Activated naive CD8-positive, alpha-beta T cell treated with anti-CD3 and anti-CD28 coated beads, Interleukin-2, amount 50 U/mL, for 24 hours (primary cell): ENCODE results near the gene ZBTB17.
"Not testable (repeated sequence)": the region's sequence is repeated elsewhere in the genome, so short reads cannot be mapped to it uniquely, and the experiment has no call there.

Experiments used
- ATAC-seq: fragments of 150-1000 bp; cut with Tn5 transposase; one replicate; pipeline ENCODE4 v1.10.0; 2021
- DNase-seq: peaks from one replicate; pipeline ENCODE4 v3.0.0; 2021
- H3K27ac Mint-ChIP-seq: one replicate; pipeline ENCODE4 v1.8.0; 2021; ENCODE audit warnings: mild to moderate bottlenecking, mixed read lengths
- H3K27me3 Mint-ChIP-seq: one replicate; pipeline ENCODE4 v1.8.0; 2021; ENCODE audit warnings: mixed read lengths
- H3K36me3 Mint-ChIP-seq: one replicate; pipeline ENCODE4 v1.8.0; 2021; ENCODE audit warnings: low read depth, mixed read lengths
- H3K4me1 Mint-ChIP-seq: one replicate; pipeline ENCODE4 v1.8.0; 2021; ENCODE audit warnings: mixed read lengths
- H3K4me3 Mint-ChIP-seq: one replicate; pipeline ENCODE4 v1.8.0; 2021; ENCODE audit warnings: mild to moderate bottlenecking, moderate library complexity, mixed read lengths
- H3K9me3 Mint-ChIP-seq: one replicate; pipeline ENCODE4 v1.8.0; 2021; ENCODE audit warnings: mixed read lengths

ZBTB17 gene

GRCh38 chr1:15975805-15976680 lies at the start of gene ZBTB17:
Gene ZBTB17 (minus strand): TSS chr1:15976101. CDS start chr1:15948495, 27,606 bp downstream.
- H3K36me3 Mint-ChIP-seq: peaks cover 27% of the 10 kb centered on the region
- H3K4me1 Mint-ChIP-seq: peaks cover 50% of the 10 kb centered on the region
- no peaks in the 10 kb centered on the region for H3K9me3 Mint-ChIP-seq
- no peaks in the 10 kb centered on the region for H3K27me3 Mint-ChIP-seq
- ATAC-seq (peak; percentile 87), DNase-seq (peak; percentile 98)
- H3K4me3 Mint-ChIP-seq: peak within 1 kb of the TSS; percentile 86
- peak within 1 kb of the TSS; percentile 93 for H3K27ac Mint-ChIP-seq

DNA sequence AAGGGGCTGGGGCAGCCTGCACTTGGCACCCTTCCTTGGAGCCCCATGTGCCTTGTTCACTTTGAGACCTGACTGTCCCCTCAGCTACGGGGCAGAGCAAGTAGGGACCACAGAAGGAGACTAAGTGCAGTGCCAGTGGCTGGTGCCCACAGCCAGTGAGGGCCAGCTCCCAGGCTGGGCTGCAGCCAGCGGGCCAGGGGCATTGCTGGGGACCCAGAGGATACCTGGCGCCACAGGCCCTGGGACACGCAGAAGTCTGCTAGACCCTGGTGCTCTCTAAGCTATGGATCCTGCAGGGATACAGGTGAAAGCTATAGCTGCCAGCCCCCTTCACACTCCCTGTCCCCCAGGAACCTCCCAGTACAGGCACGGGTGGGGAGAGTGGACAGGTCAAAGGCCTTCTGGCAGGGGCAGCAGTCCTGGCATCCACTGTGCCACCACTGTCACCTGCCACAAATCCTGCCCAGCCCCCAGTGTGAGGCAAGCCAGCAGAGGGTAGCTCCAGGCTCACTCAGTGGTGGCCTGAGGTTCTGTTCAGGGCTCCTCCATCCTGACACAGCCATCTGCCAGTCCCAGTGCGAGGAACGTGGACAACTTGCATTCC lies 47.3 kb upstream of the ZBTB17 start:
- Mint-ChIP-seq H3K36me3 (no peaks in the 10 kb centered on the region), H3K27me3 (peaks cover 16% of the 10 kb centered on the region), H3K4me3 (no peak overlapping the region), H3K9me3 (no peaks in the 10 kb centered on the region), H3K27ac (no peak overlapping the region), H3K4me1 (no peaks in the 10 kb centered on the region)
- no peak for DNase-seq
- ATAC-seq: no peak

DNA sequence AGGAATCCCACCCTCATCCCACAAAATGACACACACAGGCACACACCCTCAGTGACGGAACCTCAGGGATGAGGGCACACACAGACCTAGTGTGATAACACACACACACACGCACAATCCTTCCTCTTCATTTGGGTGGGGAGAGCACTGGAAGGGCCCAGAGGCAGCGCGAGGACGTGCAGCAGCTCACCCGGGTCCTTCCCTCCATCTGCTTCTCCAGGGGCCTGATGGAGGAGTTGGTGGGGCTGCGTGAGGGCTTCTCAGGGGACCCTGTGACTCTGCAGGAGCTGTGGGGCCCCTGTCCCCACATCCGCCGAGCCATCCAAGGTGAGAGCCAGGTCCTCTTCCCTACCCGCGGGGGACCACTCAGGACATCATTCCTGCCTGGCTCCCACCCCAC lies 46.5 kb upstream of the ZBTB17 start:
- H3K9me3 Mint-ChIP-seq: no peaks in the 10 kb centered on the region
- ATAC-seq (no peak), DNase-seq (no peak)
- H3K27me3 Mint-ChIP-seq: peaks cover 11% of the 10 kb centered on the region
- no peak overlapping the region for H3K27ac Mint-ChIP-seq
- no peaks in the 10 kb centered on the region for H3K36me3 Mint-ChIP-seq
- no peaks in the 10 kb centered on the region for H3K4me1 Mint-ChIP-seq
- no peak overlapping the region for H3K4me3 Mint-ChIP-seq

- no peak within 1 kb of the TSS for H3K27ac Mint-ChIP-seq
- H3K36me3 Mint-ChIP-seq: no peaks in the 10 kb centered on the region
- ATAC-seq (no peak), DNase-seq (no peak)
- H3K4me1 Mint-ChIP-seq: no peaks in the 10 kb centered on the region
- no peak within 1 kb of the TSS for H3K4me3 Mint-ChIP-seq
- H3K9me3 Mint-ChIP-seq: no peaks in the 10 kb centered on the region
- peaks cover 11% of the 10 kb centered on the region for H3K27me3 Mint-ChIP-seq
Measured at GRCh38 chr1:16021681-16022080, 45.8 kb upstream of the ZBTB17 start, which contains the start of gene CLCNKA. Gene CLCNKA (plus strand): TSS chr1:16022036. CDS start chr1:16022620, 584 bp downstream.

- H3K4me1 Mint-ChIP-seq: not testable (repeated sequence)
Measured at GRCh38 chr1:16020878-16021277, 45.0 kb upstream of the ZBTB17 start.

GRCh38 chr1:16020325-16020724 lies 44.4 kb upstream of the ZBTB17 start:
- Mint-ChIP-seq H3K27ac (no peak overlapping the region), H3K27me3 (peaks cover 8% of the 10 kb centered on the region), H3K9me3 (no peaks in the 10 kb centered on the region), H3K4me1 (no peaks in the 10 kb centered on the region), H3K4me3 (no peak overlapping the region), H3K36me3 (no peaks in the 10 kb centered on the region)
- no peak for ATAC-seq
- DNase-seq: no peak

More at GRCh38 chr1:16020878-16021277, 45.0 kb upstream of the ZBTB17 start:
- ATAC-seq, H3K36me3 Mint-ChIP-seq, DNase-seq, H3K27ac Mint-ChIP-seq, H3K4me3 Mint-ChIP-seq, H3K9me3 Mint-ChIP-seq: not testable (repeated sequence)
- H3K27me3 Mint-ChIP-seq: peaks cover 11% of the 10 kb centered on the region

GRCh38 chr1:16019644-16020277 lies 43.9 kb upstream of the ZBTB17 start:
- H3K27me3 Mint-ChIP-seq: peaks cover 6% of the 10 kb centered on the region
- H3K27ac Mint-ChIP-seq: no peak overlapping the region
- DNase-seq (no peak), ATAC-seq (no peak)
- no peaks in the 10 kb centered on the region for H3K36me3 Mint-ChIP-seq
- H3K4me1 Mint-ChIP-seq: peaks cover 3% of the 10 kb centered on the region
- H3K9me3 Mint-ChIP-seq: no peaks in the 10 kb centered on the region
- H3K4me3 Mint-ChIP-seq: no peak overlapping the region

GRCh38 chr1:16018749-16019643 lies 43.1 kb upstream of the ZBTB17 start:
- Mint-ChIP-seq H3K36me3 (no peaks in the 10 kb centered on the region), H3K4me1 (peaks cover 10% of the 10 kb centered on the region), H3K27me3 (peaks cover 10% of the 10 kb centered on the region), H3K27ac (no peak overlapping the region), H3K9me3 (no peaks in the 10 kb centered on the region), H3K4me3 (no peak overlapping the region)
- ATAC-seq (no peak), DNase-seq (no peak)

DNA sequence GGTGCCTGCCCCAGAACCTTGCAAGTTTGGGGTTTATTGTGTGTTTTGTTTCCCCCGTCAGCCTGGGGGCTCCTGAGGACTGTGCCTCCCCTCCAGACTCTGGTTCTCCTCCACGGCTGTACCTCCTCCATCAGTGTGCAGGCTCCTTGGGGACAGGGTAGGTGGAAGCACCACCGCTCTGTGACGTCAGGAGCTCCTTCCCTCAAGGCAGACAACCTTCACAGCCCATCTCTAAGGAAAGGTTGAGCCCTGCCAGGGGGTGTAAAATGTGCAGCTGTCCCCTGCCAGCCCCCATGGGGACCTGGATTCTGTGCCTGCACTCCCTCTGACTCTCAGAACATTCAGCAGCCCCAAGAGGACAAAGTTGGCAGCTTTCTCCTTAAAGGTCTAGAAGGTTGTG lies 42.4 kb upstream of the ZBTB17 start:
- no peak overlapping the region for H3K27ac Mint-ChIP-seq
- no peaks in the 10 kb centered on the region for H3K36me3 Mint-ChIP-seq
- H3K27me3 Mint-ChIP-seq: peaks cover 10% of the 10 kb centered on the region
- H3K9me3 Mint-ChIP-seq: no peaks in the 10 kb centered on the region
- DNase-seq (no peak), ATAC-seq (no peak)
- no peak overlapping the region for H3K4me3 Mint-ChIP-seq
- peaks cover 16% of the 10 kb centered on the region for H3K4me1 Mint-ChIP-seq

GRCh38 chr1:16017461-16018303 lies 41.8 kb upstream of the ZBTB17 start, which contains the start of gene HSPB7:
Gene HSPB7 (minus strand): TSS chr1:16018043. CDS start chr1:16017963, 80 bp downstream.
- ATAC-seq (no peak), DNase-seq (no peak)
- no peak within 1 kb of the TSS for H3K4me3 Mint-ChIP-seq
- peaks cover 10% of the 10 kb centered on the region for H3K27me3 Mint-ChIP-seq
- no peak within 1 kb of the TSS for H3K27ac Mint-ChIP-seq
- H3K4me1 Mint-ChIP-seq: peaks cover 17% of the 10 kb centered on the region
- H3K36me3 Mint-ChIP-seq: no peaks in the 10 kb centered on the region
- H3K9me3 Mint-ChIP-seq: no peaks in the 10 kb centered on the region

DNA sequence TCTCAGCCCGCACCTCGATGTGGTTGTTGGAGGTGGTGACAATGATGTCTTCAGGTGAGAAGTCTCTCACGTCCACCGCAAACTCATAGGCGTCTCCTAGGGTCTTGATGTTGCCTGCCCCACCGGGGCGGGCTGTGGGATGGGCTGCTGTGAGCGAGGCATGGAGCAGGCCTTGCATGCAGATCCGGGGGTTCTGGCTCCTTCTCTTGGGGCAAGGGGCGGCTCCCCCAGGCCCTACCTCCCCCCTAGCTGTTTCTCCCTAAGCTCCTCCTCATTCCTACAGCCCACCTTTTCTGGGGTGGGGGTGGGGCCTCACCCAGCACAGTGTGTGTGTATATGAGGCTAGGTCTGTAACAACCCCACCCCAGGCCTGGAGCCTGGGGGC lies 41.2 kb upstream of the ZBTB17 start:
- no peaks in the 10 kb centered on the region for H3K36me3 Mint-ChIP-seq
- no peaks in the 10 kb centered on the region for H3K9me3 Mint-ChIP-seq
- no peak for DNase-seq
- peaks cover 23% of the 10 kb centered on the region for H3K4me1 Mint-ChIP-seq
- peaks cover 10% of the 10 kb centered on the region for H3K27me3 Mint-ChIP-seq
- H3K4me3 Mint-ChIP-seq: no peak overlapping the region
- no peak overlapping the region for H3K27ac Mint-ChIP-seq
- no peak for ATAC-seq

GRCh38 chr1:16015960-16016901 lies 40.3 kb upstream of the ZBTB17 start:
- H3K27ac Mint-ChIP-seq: no peak overlapping the region
- DNase-seq: no peak
- H3K4me3 Mint-ChIP-seq: no peak overlapping the region
- peaks cover 11% of the 10 kb centered on the region for H3K27me3 Mint-ChIP-seq
- no peaks in the 10 kb centered on the region for H3K9me3 Mint-ChIP-seq
- peaks cover 24% of the 10 kb centered on the region for H3K4me1 Mint-ChIP-seq
- no peaks in the 10 kb centered on the region for H3K36me3 Mint-ChIP-seq
- ATAC-seq: no peak
